ENCODE data around the gene RALGAPA2.

Gene RALGAPA2

GRCh38 chr20:20606881-20607280 lies 105.6 kb downstream of the RALGAPA2 start:
- no peak for DNase-seq
- in situ Hi-C loops (cut with HindIII; ENCODE audit: low pct_ligation_motif_present, low pct_unique_long_range_greater_than_20kb, low sequenced_read_pairs), result no loop called here

- DNase-seq, result no peak
Observed at GRCh38 chr20:20606050-20606449, 106.4 kb downstream of the RALGAPA2 start.

GRCh38 chr20:20604907-20605306 lies 107.5 kb downstream of the RALGAPA2 start:
- DNase-seq, result no peak
- in situ Hi-C loops (cut with HindIII; ENCODE audit: low pct_ligation_motif_present, low pct_unique_long_range_greater_than_20kb, low sequenced_read_pairs), result no loop called here

More at GRCh38 chr20:20606050-20606449, 106.4 kb downstream of the RALGAPA2 start:
- in situ Hi-C loops (cut with HindIII; ENCODE audit: low pct_ligation_motif_present, low pct_unique_long_range_greater_than_20kb, low sequenced_read_pairs), result no loop called here

GRCh38 chr20:20604357-20604756 lies 108.1 kb downstream of the RALGAPA2 start:
- no peak for DNase-seq
- in situ Hi-C loops (cut with HindIII; ENCODE audit: low pct_ligation_motif_present, low pct_unique_long_range_greater_than_20kb, low sequenced_read_pairs), result no loop called here

- peak; percentile 22 for DNase-seq
- in situ Hi-C loops (cut with HindIII; ENCODE audit: low pct_ligation_motif_present, low pct_unique_long_range_greater_than_20kb, low sequenced_read_pairs), result no loop called here
Observed at GRCh38 chr20:20603339-20603990, 109.0 kb downstream of the RALGAPA2 start.

- no peak for DNase-seq
- in situ Hi-C loops (cut with HindIII; ENCODE audit: low pct_ligation_motif_present, low pct_unique_long_range_greater_than_20kb, low sequenced_read_pairs), result no loop called here
Observed at GRCh38 chr20:20597966-20598365, 114.5 kb downstream of the RALGAPA2 start.

GRCh38 chr20:20594171-20594530 lies 118.3 kb downstream of the RALGAPA2 start:
- in situ Hi-C loops (cut with HindIII; ENCODE audit: low pct_ligation_motif_present, low pct_unique_long_range_greater_than_20kb, low sequenced_read_pairs), result no loop called here
- peak; percentile 52 for DNase-seq

- DNase-seq, result peak; percentile 59
- in situ Hi-C loops (cut with HindIII; ENCODE audit: low pct_ligation_motif_present, low pct_unique_long_range_greater_than_20kb, low sequenced_read_pairs), result no loop called here
Observed at GRCh38 chr20:20593447-20594170, 118.8 kb downstream of the RALGAPA2 start.

GRCh38 chr20:20585146-20585545 lies 127.3 kb downstream of the RALGAPA2 start:
- in situ Hi-C loops (cut with HindIII; ENCODE audit: low pct_ligation_motif_present, low pct_unique_long_range_greater_than_20kb, low sequenced_read_pairs), result no loop called here
- DNase-seq, result no peak

- no peak for DNase-seq
- in situ Hi-C loops (cut with HindIII; ENCODE audit: low pct_ligation_motif_present, low pct_unique_long_range_greater_than_20kb, low sequenced_read_pairs), result no loop called here
Observed at GRCh38 chr20:20582734-20583133, 129.7 kb downstream of the RALGAPA2 start.

- in situ Hi-C loops (cut with HindIII; ENCODE audit: low pct_ligation_motif_present, low pct_unique_long_range_greater_than_20kb, low sequenced_read_pairs), result no loop called here
- no peak for DNase-seq
Observed at GRCh38 chr20:20580139-20580538, 132.3 kb downstream of the RALGAPA2 start.

GRCh38 chr20:20578838-20579237 lies 133.6 kb downstream of the RALGAPA2 start:
- in situ Hi-C loops (cut with HindIII; ENCODE audit: low pct_ligation_motif_present, low pct_unique_long_range_greater_than_20kb, low sequenced_read_pairs), result no loop called here
- DNase-seq, result no peak

- in situ Hi-C loops (cut with HindIII; ENCODE audit: low pct_ligation_motif_present, low pct_unique_long_range_greater_than_20kb, low sequenced_read_pairs), result no loop called here
- no peak for DNase-seq
Observed at GRCh38 chr20:20573797-20574196, 138.6 kb downstream of the RALGAPA2 start.

- DNase-seq, result no peak
- in situ Hi-C loops (cut with HindIII; ENCODE audit: low pct_ligation_motif_present, low pct_unique_long_range_greater_than_20kb, low sequenced_read_pairs), result no loop called here
Observed at GRCh38 chr20:20571068-20571780, 141.2 kb downstream of the RALGAPA2 start.

GRCh38 chr20:20568604-20569205 lies 143.7 kb downstream of the RALGAPA2 start:
- in situ Hi-C loops (cut with HindIII; ENCODE audit: low pct_ligation_motif_present, low pct_unique_long_range_greater_than_20kb, low sequenced_read_pairs), result no loop called here

GRCh38 chr20:20567712-20568111 lies 144.7 kb downstream of the RALGAPA2 start:
- no peak for DNase-seq
- in situ Hi-C loops (cut with HindIII; ENCODE audit: low pct_ligation_motif_present, low pct_unique_long_range_greater_than_20kb, low sequenced_read_pairs), result no loop called here

More at GRCh38 chr20:20568604-20569205, 143.7 kb downstream of the RALGAPA2 start:
- DNase-seq, result peak; percentile 55

- DNase-seq, result peak; percentile 23
- in situ Hi-C loops (cut with HindIII; ENCODE audit: low pct_ligation_motif_present, low pct_unique_long_range_greater_than_20kb, low sequenced_read_pairs), result no loop called here
Observed at GRCh38 chr20:20566516-20566915, 145.9 kb downstream of the RALGAPA2 start.

- DNase-seq, result no peak
- in situ Hi-C loops (cut with HindIII; ENCODE audit: low pct_ligation_motif_present, low pct_unique_long_range_greater_than_20kb, low sequenced_read_pairs), result no loop called here
Observed at GRCh38 chr20:20564279-20564678, 148.2 kb downstream of the RALGAPA2 start.

- in situ Hi-C loops (cut with HindIII; ENCODE audit: low pct_ligation_motif_present, low pct_unique_long_range_greater_than_20kb, low sequenced_read_pairs), result no loop called here
- no peak for DNase-seq
Observed at GRCh38 chr20:20562507-20562906, 149.9 kb downstream of the RALGAPA2 start.
